Measurements from ENCODE around the gene VWA1.

GRCh38 chr1:1455366-1455884 lies 19.9 kb downstream of the VWA1 start:
- no peak for TF ChIP-seq CTCF (optimal IDR thresholded peaks at IDR 0.05 in 1 of 3, IDR thresholded peaks at IDR 0.05 in 1 of 3, conservative IDR thresholded peaks at IDR 0.05 in 1 of 3; ENCODE audit: extremely low read depth in 1 of 3, insufficient read depth in 2 of 3, low read length in 3 of 3)
- TF ChIP-seq EZH2 (IDR thresholded peaks at IDR 0.05; ENCODE audit: low read length) = no peak
